Mesenchymal stem cell (in vitro differentiated cells and primary cell): ENCODE results near the gene COL16A1.

Experiments used
- DNase-seq: peaks from one replicate; pipeline ENCODE4 v3.0.0-alpha.2; 2013
- H2AFZ ChIP-seq: one replicate; pipeline ENCODE4 v1.6.1; 2013; ENCODE audit warnings: low read depth, mild to moderate bottlenecking, control low read depth, inconsistent platforms, low read length, moderate library complexity
- H2AK5ac ChIP-seq: 2 replicates; pipeline ENCODE4 v1.6.1; 2013; ENCODE audit warnings: low read length, moderate library complexity, mild to moderate bottlenecking, inconsistent platforms; ENCODE audit not compliant: severe bottlenecking
- H2BK120ac ChIP-seq: one replicate; pipeline ENCODE4 v1.6.1; 2013; ENCODE audit warnings: low read depth, mild to moderate bottlenecking, inconsistent platforms, low read length, moderate library complexity
- H2BK12ac ChIP-seq, 2 experiments: one replicate each; pipeline ENCODE4 v1.6.1; 2013; ENCODE audit warnings: inconsistent platforms in 2 of 2, low read length in 2 of 2, mild to moderate bottlenecking in 2 of 2, moderate library complexity in 2 of 2, control low read depth in 1 of 2
- H2BK15ac ChIP-seq: one replicate; pipeline ENCODE4 v1.6.1; 2013; ENCODE audit warnings: mild to moderate bottlenecking, low read depth, inconsistent platforms; ENCODE audit not compliant: poor library complexity, severe bottlenecking
- H2BK5ac ChIP-seq: 2 replicates; pipeline ENCODE4 v1.6.1; 2013; ENCODE audit warnings: low read depth, mild to moderate bottlenecking, low read length, control low read depth, inconsistent platforms; ENCODE audit not compliant: poor library complexity, severe bottlenecking
- H3K14ac ChIP-seq, 2 experiments: one replicate each; pipeline ENCODE4 v1.6.1; 2013; ENCODE audit warnings: inconsistent platforms in 2 of 2, low read length in 2 of 2, control low read depth in 1 of 2, mild to moderate bottlenecking in 1 of 2, moderate library complexity in 1 of 2
- H3K18ac ChIP-seq, 2 experiments: one replicate each; pipeline ENCODE4 v1.6.1; 2013; ENCODE audit warnings: inconsistent platforms in 2 of 2, low read length in 2 of 2, control low read depth in 1 of 2, low read depth in 1 of 2, mild to moderate bottlenecking in 1 of 2
- H3K23ac ChIP-seq, 2 experiments: one replicate each; pipeline ENCODE4 v1.6.1; 2013; ENCODE audit warnings: inconsistent platforms in 2 of 2, low read length in 2 of 2, mild to moderate bottlenecking in 2 of 2, moderate library complexity in 2 of 2, control low read depth in 1 of 2
- H3K27ac ChIP-seq: 2 replicates; pipeline ENCODE4 v1.5.1; 2013; ENCODE audit warnings: mild to moderate bottlenecking, moderate library complexity, low read length, control low read depth, inconsistent platforms; ENCODE audit not compliant: poor library complexity, severe bottlenecking
- H3K27me3 ChIP-seq, 2 experiments: 2 replicates each; pipeline versions ENCODE4 v1.6.1 to v1.7.0; 2013; ENCODE audit warnings: low read length in 2 of 2, mild to moderate bottlenecking in 2 of 2, moderate library complexity in 2 of 2, control low read depth in 1 of 2, inconsistent platforms in 1 of 2; ENCODE audit not compliant: control insufficient read depth in 1 of 2, insufficient read depth in 1 of 2
- H3K36me3 ChIP-seq, 2 experiments: 2 replicates each; pipeline versions ENCODE4 v1.6.1 to v1.7.0; 2013; ENCODE audit warnings: low read length in 2 of 2, control low read depth in 1 of 2, inconsistent platforms in 1 of 2, low read depth in 1 of 2, mild to moderate bottlenecking in 1 of 2; ENCODE audit not compliant: insufficient read depth in 2 of 2, control insufficient read depth in 1 of 2
- H3K4ac ChIP-seq, 2 experiments: one replicate each; pipeline ENCODE4 v1.6.1; 2013; ENCODE audit warnings: inconsistent platforms in 2 of 2, low read length in 2 of 2, mild to moderate bottlenecking in 2 of 2, moderate library complexity in 2 of 2, control low read depth in 1 of 2, low read depth in 1 of 2
- H3K4me1 ChIP-seq: 2 replicates; pipeline ENCODE4 v1.6.1; 2013; ENCODE audit warnings: low read depth, low read length, control low read depth; ENCODE audit not compliant: control insufficient read depth, insufficient read depth
- H3K4me2 ChIP-seq: 2 replicates; pipeline ENCODE4 v1.6.1; 2013; ENCODE audit warnings: low read length, mild to moderate bottlenecking, inconsistent platforms; ENCODE audit not compliant: poor library complexity, severe bottlenecking
- H3K4me3 ChIP-seq, 2 experiments: 2 replicates each; pipeline versions ENCODE4 v1.5.1 to v1.7.0; 2013; ENCODE audit warnings: low read length in 2 of 2, mild to moderate bottlenecking in 2 of 2, control low read depth in 1 of 2, low read depth in 1 of 2; ENCODE audit not compliant: insufficient read depth in 1 of 2
- H3K79me1 ChIP-seq: replicated peaks from 2 replicates; pipeline ENCODE4 v1.6.1; 2013; ENCODE audit warnings: mild to moderate bottlenecking, control low read depth, low read length, inconsistent platforms; ENCODE audit not compliant: poor library complexity, severe bottlenecking
- H3K9ac ChIP-seq: 2 replicates; pipeline ENCODE4 v1.7.0; 2013; ENCODE audit warnings: mild to moderate bottlenecking, low read length, moderate library complexity
- H3K9me3 ChIP-seq: 2 replicates; pipeline ENCODE4 v1.7.0; 2013; ENCODE audit warnings: mild to moderate bottlenecking, low read length; ENCODE audit not compliant: control insufficient read depth
- H4K8ac ChIP-seq: one replicate; pipeline ENCODE4 v1.6.1; 2013; ENCODE audit warnings: inconsistent platforms, mild to moderate bottlenecking, low read length, moderate library complexity
- H4K91ac ChIP-seq: one replicate; pipeline ENCODE4 v1.6.1; 2013; ENCODE audit warnings: mild to moderate bottlenecking, low read length, inconsistent platforms
- WGBS: methylation state at CpG from one replicate; pipeline ENCODE4 v1.1.7; 2013; ENCODE audit warnings: mixed read lengths; 5-methylcytosine and 5-hydroxymethylcytosine counted together

Gene COL16A1

DNA sequence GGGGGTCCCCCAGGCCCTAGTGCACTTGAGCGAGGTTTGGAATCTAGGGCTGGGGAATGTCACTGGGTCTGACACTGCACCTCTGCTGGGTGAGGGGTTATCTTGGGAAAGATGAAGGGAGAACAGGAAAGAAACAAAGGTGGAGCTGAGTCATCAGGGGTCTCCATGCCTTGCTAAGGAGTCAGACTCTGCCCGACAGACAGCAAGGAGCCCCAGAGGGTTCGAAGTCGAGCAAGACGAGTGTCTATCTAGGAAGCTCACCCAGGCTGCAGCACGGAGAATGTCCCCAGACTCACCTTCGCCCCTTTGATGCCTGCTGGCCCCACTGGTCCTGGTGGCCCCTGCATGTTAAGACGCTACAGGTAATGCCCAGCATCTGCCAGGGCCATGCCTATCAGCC, 18.0 kb downstream of the COL16A1 start:
- H4K8ac ChIP-seq, result no peak overlapping the region
- no peak overlapping the region for H4K91ac ChIP-seq
- WGBS, result 85% methylated on average over 8 of the region's 8 CpGs
- H2BK5ac ChIP-seq, result no peak overlapping the region
- no peak overlapping the region for H3K23ac ChIP-seq
- H3K9me3 ChIP-seq, result no peaks in the 10 kb centered on the region
- H3K4ac ChIP-seq, result no peak overlapping the region
- H3K27ac ChIP-seq, result no peak overlapping the region
- no peak overlapping the region for H3K14ac ChIP-seq
- no peak overlapping the region for H3K4me3 ChIP-seq
- H3K4me2 ChIP-seq, result no peak overlapping the region
- H2AFZ ChIP-seq, result no peak overlapping the region
- H3K4me1 ChIP-seq, result peaks cover 28% of the 10 kb centered on the region
- DNase-seq, result no peak
- H2BK15ac ChIP-seq, result peak overlapping the region; percentile 6
- no peak overlapping the region for H2BK12ac ChIP-seq
- H3K18ac ChIP-seq, result no peak overlapping the region
- H2BK120ac ChIP-seq, result no peak overlapping the region
- peaks cover 62 to 97% of the 10 kb centered on the region in 2 experiments for H3K36me3 ChIP-seq
- H3K27me3 ChIP-seq, result no peaks in the 10 kb centered on the region
- H3K9ac ChIP-seq, result no peak overlapping the region
- no peak overlapping the region for H2AK5ac ChIP-seq
- H3K79me1 ChIP-seq, result peaks cover 1% of the 10 kb centered on the region

DNA sequence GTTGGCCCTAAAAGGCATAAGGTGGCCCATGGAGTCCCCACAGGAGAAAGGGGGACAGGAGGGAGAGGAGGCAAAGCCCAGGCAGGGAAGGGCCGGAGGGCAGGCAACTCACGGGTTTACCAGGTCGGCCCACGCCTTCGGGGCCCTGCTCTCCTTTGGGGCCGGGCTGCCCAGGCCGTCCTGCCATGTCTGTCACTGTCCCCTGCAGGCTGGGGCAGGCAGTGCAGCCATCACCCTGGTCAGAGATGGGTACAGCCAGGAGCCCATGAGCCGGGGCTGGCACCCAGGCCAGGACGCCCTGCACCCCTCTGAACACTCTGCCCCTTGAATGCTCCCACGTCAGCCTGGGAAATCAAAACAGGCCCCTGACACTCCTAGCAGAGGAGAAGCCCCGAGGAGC, 19.8 kb downstream of the COL16A1 start:
- 86% methylated on average over 11 of the region's 11 CpGs for WGBS

DNA sequence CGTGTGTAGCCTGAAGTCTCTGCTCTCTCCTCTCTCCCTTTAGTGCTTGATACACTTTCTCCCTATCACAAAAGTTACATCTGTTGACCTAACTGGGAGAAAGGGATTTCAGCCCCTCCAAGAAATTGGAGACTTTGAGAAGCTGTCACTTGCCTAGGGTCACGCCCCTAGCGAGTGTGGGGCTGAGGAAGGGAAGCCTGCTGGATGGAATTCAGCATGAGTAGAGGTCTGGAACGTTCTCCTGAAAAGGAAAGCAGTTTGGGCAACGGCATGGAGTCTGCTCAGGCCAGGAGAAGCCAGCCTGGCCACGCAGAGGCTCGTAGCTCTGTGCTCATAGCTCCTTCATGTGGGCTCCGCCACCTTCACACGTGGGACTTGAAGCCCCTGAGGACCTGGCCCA, 22.4 kb downstream of the COL16A1 start:
- Histone ChIP-seq H2BK15ac (no peak overlapping the region), H3K79me1 (no peaks in the 10 kb centered on the region), H4K91ac (no peak overlapping the region), H3K27me3 (no peaks in the 10 kb centered on the region), H3K23ac (no peak overlapping the region), H2AK5ac (no peak overlapping the region), H3K4me3 (no peak overlapping the region), H3K14ac (no peak overlapping the region), H3K27ac (no peak overlapping the region), H3K4ac (no peak overlapping the region), H2AFZ (no peak overlapping the region), H3K36me3 (peaks cover 71 to 95% of the 10 kb centered on the region in 2 experiments), H3K9ac (no peak overlapping the region), H3K9me3 (no peaks in the 10 kb centered on the region), H2BK5ac (no peak overlapping the region), H3K4me1 (peaks cover 15% of the 10 kb centered on the region), H3K4me2 (no peak overlapping the region), H2BK120ac (no peak overlapping the region), H4K8ac (no peak overlapping the region), H2BK12ac (no peak overlapping the region), H3K18ac (no peak overlapping the region)
- DNase-seq, result no peak
- 73% methylated on average over 9 of the region's 9 CpGs for WGBS

More for the DNA sequence above, 19.8 kb downstream of the COL16A1 start:
- Histone ChIP-seq H3K79me1 (no peaks in the 10 kb centered on the region), H3K14ac (no peak overlapping the region), H2BK15ac (no peak overlapping the region), H4K91ac (no peak overlapping the region), H3K9ac (no peak overlapping the region), H3K4ac (no peak overlapping the region), H2BK5ac (no peak overlapping the region), H3K27me3 (no peaks in the 10 kb centered on the region), H3K36me3 (peaks cover 70 to 97% of the 10 kb centered on the region in 2 experiments), H3K23ac (no peak overlapping the region), H3K4me2 (no peak overlapping the region), H3K4me3 (no peak overlapping the region), H3K18ac (no peak overlapping the region), H2AFZ (no peak overlapping the region), H2AK5ac (no peak overlapping the region), H3K4me1 (peaks cover 17% of the 10 kb centered on the region), H3K27ac (no peak overlapping the region), H3K9me3 (no peaks in the 10 kb centered on the region), H2BK12ac (no peak overlapping the region), H2BK120ac (no peak overlapping the region), H4K8ac (no peak overlapping the region)
- no peak for DNase-seq

- Histone ChIP-seq H4K8ac (no peak overlapping the region), H3K4ac (no peak overlapping the region), H2AK5ac (no peak overlapping the region), H2BK120ac (no peak overlapping the region), H3K27ac (no peak overlapping the region), H2BK15ac (no peak overlapping the region), H3K23ac (no peak overlapping the region), H3K4me1 (peaks cover 18% of the 10 kb centered on the region), H2BK5ac (no peak overlapping the region), H3K14ac (no peak overlapping the region), H3K4me3 (no peak overlapping the region), H3K4me2 (no peak overlapping the region), H3K79me1 (no peaks in the 10 kb centered on the region), H2BK12ac (no peak overlapping the region), H3K18ac (no peak overlapping the region), H2AFZ (no peak overlapping the region), H3K9ac (no peak overlapping the region), H3K9me3 (no peaks in the 10 kb centered on the region), H3K27me3 (no peaks in the 10 kb centered on the region), H4K91ac (no peak overlapping the region), H3K36me3 (peaks cover 54 to 85% of the 10 kb centered on the region in 2 experiments)
- no peak for DNase-seq
- 90% methylated on average over 23 of the region's 23 CpGs for WGBS
Measured at GRCh38 chr1:31679676-31680230, 24.1 kb downstream of the COL16A1 start.
